B cell (primary cell): ENCODE results near the gene DCTN3. TPM values are rescaled to one million over a fixed set of nuclear protein-coding genes. Genes with fewer than 3 reads are reported as not detected.
A peak's percentile ranks its signal among the peaks of the same experiment; 100 is the strongest.

Experiments
- ATAC-seq: fragments of 200-7000 bp; cut with Tn5 transposase; one replicate; pipeline ENCODE4 v1.10.0; 2021; ENCODE audit warnings: low read depth, mild to moderate bottlenecking, moderate number of reproducible peaks, moderate library complexity
- CTCF ChIA-PET: fragments of 350-600 bp; sonication (Branson Sonifier 250); formaldehyde crosslinking; loops from one replicate; lab custom pipeline; 2021; ENCODE audit warnings: antibody characterized with exemption, inconsistent platforms; lab: Charles Lee
- POLR2A ChIA-PET: fragments of 350-600 bp; sonication (Branson Sonifier 250); formaldehyde crosslinking; loops from one replicate; lab custom pipeline; 2021; ENCODE audit warnings: antibody characterized with exemption; lab: Charles Lee
- DNase-seq: peaks from one replicate; pipeline ENCODE4 v3.0.0; 2013
- H2AFZ ChIP-seq: 2 replicates; pipeline ENCODE4 v1.6.1; 2012; ENCODE audit warnings: mild to moderate bottlenecking, low read depth, low read length; ENCODE audit not compliant: insufficient read depth, poor library complexity, severe bottlenecking
- H3K27ac ChIP-seq, 2 donors: 1 replicate in 1 of 2; 2 replicates in 1 of 2; pipeline ENCODE4 v1.5.1; 2012 to 2013; ENCODE audit warnings: low read length in 2 of 2, mild to moderate bottlenecking in 2 of 2, moderate library complexity in 1 of 2
- H3K27me3 ChIP-seq, 4 experiments: fragments of 200-600 bp in 1 of 4; sonication (generic) in 1 of 4; replicated peaks in 1 of 4; 1 replicate in 2 of 4; 2 replicates in 2 of 4; pipeline versions ENCODE4 v1.6.1 to v1.7.0; 2013 to 2016; ENCODE audit warnings: low read length in 3 of 4, mild to moderate bottlenecking in 2 of 4, mixed read lengths in 1 of 4, moderate library complexity in 1 of 4; ENCODE audit not compliant: insufficient read depth in 4 of 4, control insufficient read depth in 3 of 4; ENCODE audit errors: control extremely low read depth in 1 of 4
- H3K36me3 ChIP-seq, 2 experiments: replicated peaks in 1 of 2; 1 replicate in 1 of 2; 2 replicates in 1 of 2; pipeline versions ENCODE4 v1.6.1 to v1.7.1; 2013; ENCODE audit warnings: low read length in 1 of 2; ENCODE audit not compliant: insufficient read depth in 2 of 2, control insufficient read depth in 1 of 2; ENCODE audit errors: control extremely low read depth in 1 of 2, extremely low read depth in 1 of 2
- H3K4me1 ChIP-seq, 2 donors: fragments of 200-600 bp in 1 of 2; sonication (generic) in 1 of 2; 1 replicate in 1 of 2; 2 replicates in 1 of 2; pipeline versions ENCODE4 v1.5.1 to v1.6.1; 2013 to 2017; ENCODE audit warnings: low read length in 2 of 2; ENCODE audit not compliant: control insufficient read depth in 2 of 2, insufficient read depth in 2 of 2
- H3K4me2 ChIP-seq: replicated peaks from 2 replicates; pipeline ENCODE3; 2012; ENCODE audit warnings: mild to moderate bottlenecking, low read depth, low read length; ENCODE audit not compliant: poor library complexity, severe bottlenecking
- H3K4me3 ChIP-seq, 5 experiments: fragments of 200-600 bp in 1 of 5; sonication (generic) in 1 of 5; 1 replicate in 3 of 5; 2 replicates in 2 of 5; pipeline versions ENCODE4 v1.5.1 to v1.7.0; 2011 to 2016; ENCODE audit warnings: low read length in 4 of 5, mild to moderate bottlenecking in 4 of 5, low read depth in 2 of 5, control low read depth in 1 of 5, moderate library complexity in 1 of 5; ENCODE audit not compliant: insufficient read depth in 1 of 5; ENCODE audit errors: control extremely low read depth in 1 of 5, extremely low read depth in 1 of 5
- H3K79me2 ChIP-seq: fragments of 200-600 bp; sonication (generic); one replicate; pipeline ENCODE4 v1.6.0; 2016; ENCODE audit warnings: low read length; ENCODE audit not compliant: control insufficient read depth, insufficient read depth
- H3K9ac ChIP-seq: fragments of 200-600 bp; sonication (generic); 2 replicates; pipeline ENCODE4 v1.6.1; 2017; ENCODE audit warnings: mild to moderate bottlenecking, low read length, moderate library complexity
- H3K9me3 ChIP-seq, 3 donors: one replicate each; pipeline versions ENCODE4 v1.6.1 to v1.7.1; 2013; ENCODE audit warnings: low read length in 2 of 3; ENCODE audit not compliant: control insufficient read depth in 2 of 3, insufficient read depth in 1 of 3; ENCODE audit errors: control extremely low read depth in 1 of 3
- H4K20me1 ChIP-seq: 2 replicates; pipeline ENCODE4 v1.6.0; 2012; ENCODE audit warnings: mild to moderate bottlenecking, low read length; ENCODE audit not compliant: insufficient read depth, control insufficient read depth, poor library complexity, severe bottlenecking
- H3K27ac Mint-ChIP-seq: one replicate; pipeline ENCODE4 v1.8.0; 2021; ENCODE audit warnings: mixed read lengths
- H3K27me3 Mint-ChIP-seq: one replicate; pipeline ENCODE4 v1.8.0; 2021; ENCODE audit warnings: mixed read lengths
- H3K4me1 Mint-ChIP-seq: one replicate; pipeline ENCODE4 v1.8.0; 2021; ENCODE audit warnings: mixed read lengths
- H3K4me3 Mint-ChIP-seq: one replicate; pipeline ENCODE4 v1.8.0; 2021; ENCODE audit warnings: mixed read lengths
- H3K9me3 Mint-ChIP-seq: one replicate; pipeline ENCODE4 v1.8.0; 2022; ENCODE audit warnings: mixed read lengths; ENCODE audit not compliant: insufficient read depth
- CTCF ChIP-seq: fragments of 200-600 bp; IDR thresholded peaks from one replicate; pipeline ENCODE4 v1.8.0; 2022; ENCODE audit warnings: antibody characterized with exemption, mild to moderate bottlenecking
- EZH2 ChIP-seq: IDR thresholded peaks from 2 replicates; pipeline ENCODE4 v1.6.1; 2012; ENCODE audit warnings: borderline replicate concordance, low read depth, mild to moderate bottlenecking, moderate library complexity, low read length; ENCODE audit not compliant: insufficient read depth, poor library complexity, severe bottlenecking
- WGBS: methylation state at CpG from one replicate; pipeline ENCODE4 v1.1.5; 2013; ENCODE audit warnings: missing lambda C conversion rate; ENCODE audit not compliant: insufficient coverage; 5-methylcytosine and 5-hydroxymethylcytosine counted together
- intact Hi-C: fragments of 100-400 bp; cut with micrococcal nuclease; formaldehyde crosslinking; loops from one replicate; pipeline ENCODE4 v1.10.0; 2022
- polyA plus RNA-seq: library from polyadenylated mRNA; depleted of rRNA; stranded (reverse); fragments of >200 nt; gene quantifications from 2 replicates; pipeline ENCODE4 v1.2.3, GENCODE V29; 2012
- total RNA-seq, 2 donors: library from RNA; stranded (reverse); fragments of 120-200 nt in 1 of 2; gene quantifications; 1 replicate in 1 of 2; 2 replicates in 1 of 2; pipeline versions ENCODE4 v1.2.3 to v1.2.4, GENCODE V29; 2013 to 2022

The DCTN3 gene
- total and polyA plus RNA-seq, 2 donors (not counting 1 experiment from before 2014, with no cell fraction given), result 48.2 to 75.0 TPM

- no peaks in the 10 kb centered on the region for H3K9me3 ChIP-seq
- intact Hi-C loops, result no loop called here
- H3K4me2 ChIP-seq, result no peak overlapping the region
- peaks cover under 1% of the 10 kb centered on the region for H3K79me2 ChIP-seq
- H4K20me1 ChIP-seq, result no peaks in the 10 kb centered on the region
- peaks cover 0 to 18% of the 10 kb centered on the region in 2 experiments for H3K36me3 ChIP-seq
- no peaks in the 10 kb centered on the region for H3K27me3 ChIP-seq
- no peak overlapping the region for H3K27ac ChIP-seq
- CTCF ChIA-PET, result no interaction called here
- Mint-ChIP-seq H3K4me3 (no peak overlapping the region), H3K27me3 (peaks cover 3% of the 10 kb centered on the region), H3K4me1 (peaks cover 16% of the 10 kb centered on the region), H3K9me3 (no peaks in the 10 kb centered on the region), H3K27ac (peak overlapping the region; percentile 3)
- POLR2A ChIA-PET, result no interaction called here
- no peak overlapping the region for H2AFZ ChIP-seq
- no peak for ATAC-seq
- TF ChIP-seq CTCF (no peak), EZH2 (no peak)
- H3K9ac ChIP-seq, result no peak overlapping the region
- 60% methylated on average over 9 of the region's 11 CpGs for WGBS
- H3K4me3 ChIP-seq, result no peak overlapping the region
- no peaks in the 10 kb centered on the region for H3K4me1 ChIP-seq
- DNase-seq, result no peak
Observed at GRCh38 chr9:34653151-34654072, 33.1 kb upstream of the DCTN3 start.

DNA sequence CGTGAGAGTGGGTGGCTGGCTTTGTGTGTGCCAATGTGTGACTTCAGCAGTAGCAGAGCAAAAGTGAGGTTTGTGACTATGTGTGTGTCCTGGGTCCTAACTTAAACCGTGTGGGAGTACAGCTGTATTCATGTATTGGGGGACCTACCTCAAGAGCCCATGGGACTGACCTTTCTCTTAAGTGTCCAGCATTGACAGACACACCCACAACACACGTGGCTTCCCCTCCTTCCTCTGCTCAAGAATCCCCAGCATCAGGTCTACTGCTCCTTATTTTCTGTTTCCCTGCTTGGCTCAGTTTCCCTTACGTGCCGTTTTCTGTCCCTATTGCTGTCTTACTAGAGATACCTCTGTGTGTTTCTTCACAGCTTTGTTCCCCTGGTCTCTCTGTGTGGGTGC, 32.3 kb upstream of the DCTN3 start:
- Histone ChIP-seq H3K36me3 (peaks cover 0 to 18% of the 10 kb centered on the region in 2 experiments), H3K27ac (no peak overlapping the region), H3K79me2 (peaks cover 9% of the 10 kb centered on the region), H3K4me1 (peaks cover 3 to 6% of the 10 kb centered on the region in 2 donors), H3K9ac (no peak overlapping the region), H3K27me3 (no peaks in the 10 kb centered on the region), H3K9me3 (no peaks in the 10 kb centered on the region), H3K4me3 (no peak overlapping the region), H4K20me1 (peaks cover 7% of the 10 kb centered on the region), H2AFZ (no peak overlapping the region), H3K4me2 (no peak overlapping the region)
- peaks cover 3% of the 10 kb centered on the region for H3K27me3 Mint-ChIP-seq
- ATAC-seq, result no peak
- no peak overlapping the region for H3K27ac Mint-ChIP-seq
- WGBS, result 74% methylated on average over 4 of the region's 5 CpGs
- ChIA-PET POLR2A (interaction anchor here (0.6 kb wide), 1 partner anchor 37 kb away, joined by 3 read pairs; no protein-coding TSS in a partner anchor), CTCF (no interaction called here)
- H3K4me1 Mint-ChIP-seq, result peaks cover 24% of the 10 kb centered on the region
- DNase-seq, result no peak
- H3K9me3 Mint-ChIP-seq, result no peaks in the 10 kb centered on the region
- TF ChIP-seq EZH2 (no peak), CTCF (no peak)
- H3K4me3 Mint-ChIP-seq, result no peak overlapping the region
- intact Hi-C loops, result no loop called here
